Activated naive CD4-positive, alpha-beta T cell treated with anti-CD3 and anti-CD28 coated beads for 36 hours (primary cell): ENCODE measurements around the gene SCARB2. TPM values are rescaled to one million over a fixed set of nuclear protein-coding genes. Genes with fewer than 3 reads are reported as not detected.
"Not testable (repeated sequence)": the region's sequence is repeated elsewhere in the genome, so short reads cannot be mapped to it uniquely, and the experiment has no call there.

Source experiments
- CTCF ChIA-PET: fragments of 350-600 bp; sonication (Branson Sonifier 250); formaldehyde crosslinking; loops from one replicate; lab custom pipeline; 2021; ENCODE audit warnings: antibody characterized with exemption; lab: Charles Lee
- DNase-seq: peaks from one replicate; pipeline ENCODE4 v3.0.0-alpha.2; 2020
- H3K27ac Mint-ChIP-seq: one replicate; pipeline ENCODE4 v1.8.0; 2021; ENCODE audit warnings: mild to moderate bottlenecking, mixed read lengths
- H3K27me3 Mint-ChIP-seq: one replicate; pipeline ENCODE4 v1.8.0; 2021; ENCODE audit warnings: low read depth, mixed read lengths
- H3K36me3 Mint-ChIP-seq: one replicate; pipeline ENCODE4 v1.8.0; 2021; ENCODE audit warnings: low read depth, mixed read lengths
- H3K4me1 Mint-ChIP-seq: one replicate; pipeline ENCODE4 v1.8.0; 2021; ENCODE audit warnings: low read depth, mixed read lengths
- H3K4me3 Mint-ChIP-seq: one replicate; pipeline ENCODE4 v1.8.0; 2021; ENCODE audit warnings: mild to moderate bottlenecking, moderate library complexity, mixed read lengths
- H3K9me3 Mint-ChIP-seq: one replicate; pipeline ENCODE4 v1.8.0; 2021; ENCODE audit warnings: mixed read lengths
- intact Hi-C: fragments of 100-400 bp; cut with micrococcal nuclease; formaldehyde crosslinking; loops from one replicate; pipeline ENCODE4 v1.15.1; 2023
- total RNA-seq, 2 experiments: library from RNA; stranded (reverse); gene quantifications; one replicate each; pipeline ENCODE4 v1.2.3, GENCODE V29; 2021

SCARB2 gene
- total RNA-seq, 2 experiments from 2014 or later: 5.4 to 7.8 TPM

GRCh38 chr4:76243877-76244276, 30.3 kb upstream of the SCARB2 start:
- H3K4me1 Mint-ChIP-seq, DNase-seq, H3K36me3 Mint-ChIP-seq, CTCF ChIA-PET, H3K27ac Mint-ChIP-seq, intact Hi-C loops, H3K4me3 Mint-ChIP-seq: not testable (repeated sequence)
- Mint-ChIP-seq H3K9me3 (peaks cover 19% of the 10 kb centered on the region), H3K27me3 (peaks cover 14% of the 10 kb centered on the region)

DNA sequence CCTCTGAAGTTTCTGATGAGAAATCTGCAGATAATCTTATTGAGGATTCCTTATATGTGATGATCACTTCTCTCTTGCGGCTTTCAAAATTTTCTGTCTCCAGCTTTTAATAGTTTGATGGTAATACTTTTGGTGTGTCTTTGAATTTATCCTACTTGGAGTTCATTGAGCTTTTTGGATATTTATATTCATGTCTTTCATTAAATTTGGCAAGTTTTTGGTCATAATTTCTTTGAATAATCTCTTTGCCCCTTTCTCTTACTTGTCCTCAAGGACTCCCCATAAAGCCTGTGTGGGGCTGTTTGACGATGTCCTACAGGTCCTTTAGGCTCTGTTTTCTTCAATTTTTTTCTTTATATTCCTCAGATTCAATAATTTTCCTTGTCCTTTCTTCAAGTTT, 26.6 kb upstream of the SCARB2 start:
- Mint-ChIP-seq H3K9me3 (peaks cover 27% of the 10 kb centered on the region), H3K4me1 (no peaks in the 10 kb centered on the region), H3K36me3 (no peaks in the 10 kb centered on the region), H3K27me3 (peaks cover 14% of the 10 kb centered on the region), H3K27ac (no peak overlapping the region), H3K4me3 (no peak overlapping the region)
- DNase-seq: no peak
- CTCF ChIA-PET: no interaction called here
- intact Hi-C loops: no loop called here

DNA sequence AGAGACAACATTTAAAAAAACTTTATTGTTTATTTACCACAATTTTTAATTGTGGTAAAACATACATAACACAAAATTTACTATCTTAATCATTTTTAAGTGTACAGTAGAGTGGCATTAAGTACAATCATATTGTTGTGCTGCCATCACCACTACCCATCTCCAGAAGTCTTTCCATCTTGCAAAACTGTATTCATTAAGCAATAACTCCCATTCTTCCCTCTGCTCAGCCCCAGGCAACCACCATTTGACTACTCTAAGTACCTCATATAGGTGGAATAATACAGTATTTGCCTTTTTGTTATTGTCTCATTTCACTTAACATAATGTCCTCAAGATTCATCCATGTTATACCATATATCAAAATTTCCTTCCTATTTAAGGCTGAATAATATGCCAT, 25.1 kb upstream of the SCARB2 start:
- Mint-ChIP-seq H3K36me3 (no peaks in the 10 kb centered on the region), H3K4me1 (no peaks in the 10 kb centered on the region), H3K27ac (no peak overlapping the region), H3K9me3 (peaks cover 27% of the 10 kb centered on the region), H3K4me3 (no peak overlapping the region), H3K27me3 (peaks cover 8% of the 10 kb centered on the region)
- CTCF ChIA-PET: interaction anchor here (1.2 kb wide), 1 partner anchor 9 kb away, joined by 3 read pairs; no protein-coding TSS in a partner anchor
- intact Hi-C loops: no loop called here
- DNase-seq: no peak

DNA sequence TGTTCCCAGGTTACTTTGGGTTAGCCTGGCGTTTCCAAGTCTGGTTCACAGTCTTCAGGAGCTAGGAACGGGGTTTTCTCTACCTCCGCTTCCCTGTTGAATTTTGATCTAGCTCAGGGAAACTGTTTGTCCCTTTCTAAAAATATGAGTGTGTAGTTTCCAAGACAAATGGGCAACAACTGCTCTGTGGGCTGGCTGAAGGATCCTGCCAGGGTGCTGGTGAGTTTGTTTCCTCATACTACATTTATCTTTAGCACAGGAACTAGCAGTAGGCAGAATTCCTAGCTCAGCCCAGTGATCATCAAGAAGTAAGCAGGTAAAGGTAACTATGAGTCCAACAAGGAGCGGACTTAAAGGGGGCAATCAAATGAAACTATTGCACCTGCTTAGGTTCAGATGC, 24.6 kb upstream of the SCARB2 start:
- intact Hi-C loops: no loop called here
- peaks cover 5% of the 10 kb centered on the region for H3K27me3 Mint-ChIP-seq
- no peak for DNase-seq
- H3K27ac Mint-ChIP-seq: no peak overlapping the region
- no peak overlapping the region for H3K4me3 Mint-ChIP-seq
- peaks cover 27% of the 10 kb centered on the region for H3K9me3 Mint-ChIP-seq
- H3K4me1 Mint-ChIP-seq: no peaks in the 10 kb centered on the region
- CTCF ChIA-PET: interaction anchor here (1.2 kb wide), 1 partner anchor 9 kb away, joined by 3 read pairs; no protein-coding TSS in a partner anchor
- H3K36me3 Mint-ChIP-seq: no peaks in the 10 kb centered on the region

DNA sequence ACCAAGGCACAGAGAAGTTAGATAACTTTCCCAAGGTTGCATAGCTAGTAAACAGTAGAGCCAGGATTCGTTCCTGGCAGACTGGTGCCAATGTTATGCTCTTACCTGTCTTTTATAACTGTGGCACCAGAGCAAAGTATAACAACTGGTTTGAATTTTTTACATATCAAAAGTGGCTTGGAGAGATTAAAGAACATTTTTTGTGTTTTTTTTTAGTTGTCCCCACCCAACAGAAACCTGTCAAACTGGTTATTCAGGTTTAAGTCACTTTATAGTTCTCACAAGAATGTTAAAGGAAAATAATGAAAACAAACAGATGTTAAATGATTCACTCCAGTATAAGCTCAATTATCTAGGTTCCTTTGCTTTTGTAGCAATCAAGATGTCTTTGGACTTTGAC, 22.3 kb upstream of the SCARB2 start:
- CTCF ChIA-PET: interaction anchor here (0.6 to 1.2 kb wide), 3 partner anchors 56 to 88 kb away, joined by 3 to 5 read pairs (median 3); no protein-coding TSS in a partner anchor
- Mint-ChIP-seq H3K4me3 (no peak overlapping the region), H3K9me3 (peaks cover 25% of the 10 kb centered on the region), H3K27ac (no peak overlapping the region), H3K36me3 (no peaks in the 10 kb centered on the region), H3K4me1 (no peaks in the 10 kb centered on the region), H3K27me3 (peaks cover 2% of the 10 kb centered on the region)
- intact Hi-C loops: no loop called here
- no peak for DNase-seq

DNA sequence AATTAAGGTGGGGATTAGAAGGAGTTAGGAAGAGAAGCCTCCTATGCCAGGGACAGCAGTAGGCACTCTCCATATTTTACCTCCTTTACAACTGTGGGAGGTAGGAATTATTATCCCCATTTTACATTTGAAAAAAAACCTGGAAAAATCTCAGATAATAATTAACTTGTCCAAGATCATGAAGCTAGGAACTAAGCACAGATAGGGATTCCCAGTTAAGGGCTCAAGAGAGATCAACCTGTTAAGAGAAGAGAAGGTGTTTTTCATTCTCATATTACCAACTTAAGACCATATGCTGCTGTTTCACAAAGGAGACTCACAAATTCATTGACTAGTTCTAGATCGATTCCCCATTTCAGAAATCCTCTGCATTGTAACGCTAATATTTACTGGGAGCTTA, 21.8 kb upstream of the SCARB2 start:
- no peaks in the 10 kb centered on the region for H3K4me1 Mint-ChIP-seq
- H3K9me3 Mint-ChIP-seq: peaks cover 20% of the 10 kb centered on the region
- H3K4me3 Mint-ChIP-seq: no peak overlapping the region
- H3K27me3 Mint-ChIP-seq: no peaks in the 10 kb centered on the region
- CTCF ChIA-PET: interaction anchor here (0.6 to 1.2 kb wide), 3 partner anchors 56 to 88 kb away, joined by 3 to 5 read pairs (median 3); no protein-coding TSS in a partner anchor
- no peak overlapping the region for H3K27ac Mint-ChIP-seq
- intact Hi-C loops: no loop called here
- no peaks in the 10 kb centered on the region for H3K36me3 Mint-ChIP-seq
- DNase-seq: no peak

GRCh38 chr4:76234679-76235044, 21.0 kb upstream of the SCARB2 start:
- no peak overlapping the region for H3K27ac Mint-ChIP-seq
- intact Hi-C loops: no loop called here

DNA sequence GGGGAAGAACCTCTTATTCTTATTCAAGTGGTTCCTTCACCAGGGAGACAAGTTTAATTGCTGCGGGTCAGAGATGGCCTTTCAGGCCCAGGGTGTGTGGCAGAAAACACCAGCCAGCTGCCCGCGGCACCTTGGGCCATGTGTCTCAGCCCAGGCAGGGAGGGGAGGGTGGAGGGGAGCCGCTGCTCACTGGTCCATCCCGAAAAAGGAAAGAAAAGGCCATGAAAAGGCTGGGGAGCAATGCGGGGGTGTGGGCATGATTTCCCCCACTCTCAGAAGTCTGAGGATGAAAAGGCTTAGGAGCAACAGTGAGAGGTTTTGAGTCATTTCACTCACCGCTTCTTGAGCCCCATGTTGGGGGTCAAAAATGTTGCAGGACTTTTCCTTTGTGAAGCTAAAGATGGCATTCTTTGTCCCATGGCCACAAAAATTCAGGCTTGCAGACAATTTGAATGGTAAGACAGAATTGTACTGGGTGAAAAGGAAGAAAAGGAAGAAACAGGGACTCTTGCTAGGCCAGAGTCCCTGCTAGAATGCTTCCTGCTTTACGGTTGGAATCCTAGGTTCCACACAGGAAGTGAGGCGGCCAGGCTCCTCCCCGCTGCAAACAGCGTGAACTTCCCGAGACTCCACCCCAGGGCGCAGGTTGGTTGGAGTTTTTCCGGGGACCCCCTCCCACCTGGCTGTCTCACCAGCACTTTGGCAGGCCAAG, 20.5 kb upstream of the SCARB2 start:
- Mint-ChIP-seq H3K4me3 (no peak overlapping the region), H3K27ac (no peak overlapping the region), H3K27me3 (no peaks in the 10 kb centered on the region), H3K36me3 (peaks cover 3% of the 10 kb centered on the region), H3K4me1 (no peaks in the 10 kb centered on the region), H3K9me3 (peaks cover 12% of the 10 kb centered on the region)
- DNase-seq: no peak
- intact Hi-C loops: no loop called here
- CTCF ChIA-PET: interaction anchor here (1.0 kb wide), 1 partner anchor 55 kb away, joined by 3 read pairs; no protein-coding TSS in a partner anchor

More at GRCh38 chr4:76234679-76235044, 21.0 kb upstream of the SCARB2 start:
- Mint-ChIP-seq H3K36me3 (no peaks in the 10 kb centered on the region), H3K4me3 (no peak overlapping the region), H3K27me3 (no peaks in the 10 kb centered on the region), H3K4me1 (no peaks in the 10 kb centered on the region), H3K9me3 (peaks cover 12% of the 10 kb centered on the region)
- CTCF ChIA-PET: interaction anchor here (1.2 kb wide), 1 partner anchor 55 kb away, joined by 3 read pairs; no protein-coding TSS in a partner anchor
- no peak for DNase-seq

DNA sequence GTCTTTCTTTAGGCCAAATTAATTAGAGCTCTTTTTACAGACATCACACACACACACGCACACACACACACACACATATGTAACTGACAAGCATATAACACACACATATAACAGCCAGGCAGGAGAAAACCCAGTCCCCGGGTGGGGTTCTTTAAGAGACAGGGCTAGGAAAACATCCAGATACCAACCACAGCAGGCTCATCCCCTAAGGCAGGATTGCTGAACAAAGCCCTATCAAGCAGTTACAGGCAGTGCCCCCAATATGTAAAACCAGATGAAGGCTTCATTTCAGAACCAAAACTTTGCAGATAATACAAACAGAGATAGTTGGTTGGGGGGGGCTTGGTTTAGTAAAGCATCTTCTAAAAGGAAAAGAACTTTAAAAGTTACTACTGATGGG, 19.9 kb upstream of the SCARB2 start:
- H3K36me3 Mint-ChIP-seq: peaks cover 8% of the 10 kb centered on the region
- peaks cover 16% of the 10 kb centered on the region for H3K9me3 Mint-ChIP-seq
- CTCF ChIA-PET: interaction anchor here (1.0 kb wide), 1 partner anchor 54 kb away, joined by 3 read pairs; no protein-coding TSS in a partner anchor
- intact Hi-C loops: no loop called here
- H3K27me3 Mint-ChIP-seq: no peaks in the 10 kb centered on the region
- H3K4me1 Mint-ChIP-seq: no peaks in the 10 kb centered on the region
- H3K27ac Mint-ChIP-seq: no peak overlapping the region
- no peak overlapping the region for H3K4me3 Mint-ChIP-seq
- no peak for DNase-seq

DNA sequence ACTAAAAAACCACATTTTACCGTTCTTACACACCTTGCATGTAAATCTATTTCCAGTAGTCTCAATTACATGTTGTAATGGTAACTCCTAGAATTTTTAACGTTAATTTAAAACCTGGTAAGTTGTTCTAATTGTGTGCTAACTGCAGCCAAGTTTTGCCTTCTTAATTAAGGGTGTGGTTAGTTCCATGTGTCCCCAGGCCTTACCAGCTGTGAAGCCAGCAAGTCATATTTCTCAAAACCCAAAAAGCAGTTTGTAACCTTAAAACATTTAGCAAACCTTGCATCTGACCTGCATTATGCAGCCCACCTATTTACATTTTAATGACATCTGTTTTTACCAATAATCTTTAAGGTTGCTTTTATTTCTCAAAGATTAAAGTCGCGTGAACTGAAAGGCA, 19.5 kb upstream of the SCARB2 start:
- H3K27me3 Mint-ChIP-seq: no peaks in the 10 kb centered on the region
- no peak overlapping the region for H3K27ac Mint-ChIP-seq
- CTCF ChIA-PET: interaction anchor here (1.0 kb wide), 1 partner anchor 54 kb away, joined by 3 read pairs; no protein-coding TSS in a partner anchor
- peaks cover 16% of the 10 kb centered on the region for H3K9me3 Mint-ChIP-seq
- intact Hi-C loops: no loop called here
- no peaks in the 10 kb centered on the region for H3K4me1 Mint-ChIP-seq
- H3K36me3 Mint-ChIP-seq: peaks cover 8% of the 10 kb centered on the region
- H3K4me3 Mint-ChIP-seq: no peak overlapping the region
- no peak for DNase-seq

GRCh38 chr4:76232681-76233080, 19.1 kb upstream of the SCARB2 start:
- no peaks in the 10 kb centered on the region for H3K27me3 Mint-ChIP-seq
- peaks cover 8% of the 10 kb centered on the region for H3K36me3 Mint-ChIP-seq
- DNase-seq: no peak
- intact Hi-C loops: no loop called here
- H3K27ac Mint-ChIP-seq: no peak overlapping the region
- H3K4me3 Mint-ChIP-seq: no peak overlapping the region
- CTCF ChIA-PET: interaction anchor here (1.0 kb wide), 1 partner anchor 53 kb away, joined by 3 read pairs; no protein-coding TSS in a partner anchor
- H3K9me3 Mint-ChIP-seq: peaks cover 14% of the 10 kb centered on the region
- no peaks in the 10 kb centered on the region for H3K4me1 Mint-ChIP-seq

GRCh38 chr4:76226418-76226817, 12.8 kb upstream of the SCARB2 start:
- intact Hi-C loops: no loop called here

DNA sequence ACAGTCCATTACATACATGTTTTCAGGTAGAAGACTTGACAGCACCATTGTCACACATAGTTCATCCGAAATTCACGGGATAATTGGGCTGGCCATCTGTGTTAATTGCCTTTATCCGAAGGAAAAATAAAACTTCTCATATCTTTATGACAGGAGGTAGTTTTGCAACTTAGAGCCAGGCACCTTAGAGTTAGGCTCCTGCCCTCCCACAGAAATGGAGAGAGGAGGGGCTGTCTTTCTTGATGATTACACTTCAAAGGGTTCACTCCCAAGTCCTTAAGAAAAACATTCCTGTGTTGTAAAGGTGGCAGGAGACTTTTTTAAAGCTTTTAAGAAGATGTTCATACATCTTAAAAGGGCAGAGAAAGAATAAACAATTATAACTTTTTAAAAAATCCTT, 10.5 kb upstream of the SCARB2 start:
- Mint-ChIP-seq H3K4me1 (no peaks in the 10 kb centered on the region), H3K36me3 (peaks cover 5% of the 10 kb centered on the region), H3K27me3 (peaks cover 4% of the 10 kb centered on the region), H3K27ac (no peak overlapping the region), H3K9me3 (peaks cover 6% of the 10 kb centered on the region), H3K4me3 (no peak overlapping the region)
- CTCF ChIA-PET: interaction anchor here (1.4 kb wide), 1 partner anchor 9 kb away, joined by 5 read pairs; no protein-coding TSS in a partner anchor
- intact Hi-C loops: no loop called here
- DNase-seq: no peak

More at GRCh38 chr4:76226418-76226817, 12.8 kb upstream of the SCARB2 start:
- H3K4me3 Mint-ChIP-seq: no peak overlapping the region
- peaks cover 10% of the 10 kb centered on the region for H3K9me3 Mint-ChIP-seq
- DNase-seq: no peak
- H3K36me3 Mint-ChIP-seq: peaks cover 8% of the 10 kb centered on the region
- H3K27ac Mint-ChIP-seq: no peak overlapping the region
- CTCF ChIA-PET: no interaction called here
- H3K4me1 Mint-ChIP-seq: no peaks in the 10 kb centered on the region
- peaks cover 4% of the 10 kb centered on the region for H3K27me3 Mint-ChIP-seq
